Transverse colon (tissue), 4 donors: ENCODE measurements around the gene NFIC. TPM values are rescaled to one million over a fixed set of nuclear protein-coding genes. Genes with fewer than 3 reads are reported as not detected.
"Not testable (repeated sequence)": the region's sequence is repeated elsewhere in the genome, so short reads cannot be mapped to it uniquely, and the experiment has no call there.

Source experiments
- DNase-seq: peaks from one replicate; pipeline ENCODE4 v3.0.0-alpha.2; 2019
- H3K27ac ChIP-seq, 4 donors: fragments of 200-600 bp; sonication (generic); 2 replicates each; pipeline ENCODE4 v1.5.1; 2016 to 2018; ENCODE audit warnings: inconsistent platforms in 4 of 4
- H3K27me3 ChIP-seq: fragments of 200-600 bp; sonication (generic); 2 replicates; pipeline ENCODE4 v1.5.1; 2017; ENCODE audit warnings: inconsistent platforms
- H3K36me3 ChIP-seq, 4 donors: fragments of 200-600 bp; sonication (generic); 2 replicates each; pipeline ENCODE4 v1.5.1; 2017 to 2019; ENCODE audit warnings: inconsistent platforms in 4 of 4
- H3K4me1 ChIP-seq, 4 donors: fragments of 200-600 bp; sonication (generic); 2 replicates each; pipeline ENCODE4 v1.5.1; 2017 to 2020; ENCODE audit warnings: inconsistent platforms in 4 of 4
- H3K4me3 ChIP-seq, 4 donors: fragments of 200-600 bp; sonication (generic); 1 replicate in 1 of 4; 2 replicates in 3 of 4; pipeline versions ENCODE4 v1.5.1 to v1.6.1; 2017 to 2019; ENCODE audit warnings: inconsistent platforms in 4 of 4
- H3K9me3 ChIP-seq, 2 donors: fragments of 200-600 bp; sonication (generic); 2 replicates each; pipeline ENCODE4 v1.5.1; 2017 to 2019; ENCODE audit warnings: inconsistent platforms in 2 of 2
- EP300 ChIP-seq: sonication (generic); formaldehyde crosslinking; IDR thresholded peaks from one replicate; pipeline ENCODE4 v1.6.1; 2017; ENCODE audit warnings: antibody characterized with exemption, low read depth
- POLR2A ChIP-seq: fragments of 450-650 bp; IDR thresholded peaks from one replicate; pipeline ENCODE4 v1.6.1; 2016; ENCODE audit warnings: antibody characterized with exemption, mild to moderate bottlenecking, moderate library complexity
- POLR2AphosphoS5 ChIP-seq, 3 donors: sonication (generic); formaldehyde crosslinking; IDR thresholded peaks; one replicate each; pipeline ENCODE4 v1.6.1; 2016; ENCODE audit warnings: antibody characterized with exemption in 3 of 3
- WGBS, 2 donors: methylation state at CpG; one replicate each; pipeline ENCODE4 v1.1.5; 2018; ENCODE audit warnings: low coverage in 1 of 2; 5-methylcytosine and 5-hydroxymethylcytosine counted together
- in situ Hi-C, 4 donors: fragments of 200-750 bp; cut with MboI; loops; one replicate each; pipeline versions ENCODE4 v1.15.0 to v1.15.1; 2017; ENCODE audit warnings: low sequenced_read_pairs in 3 of 4, low pct_ligation_motif_present in 1 of 4, low pct_unique_long_range_greater_than_20kb in 1 of 4
- intact Hi-C: fragments of 100-400 bp; cut with DNase I; formaldehyde crosslinking; loops from one replicate; pipeline ENCODE4 v1.15.1; 2023; ENCODE audit warnings: low total_unique reads
- total RNA-seq, 4 donors: library from RNA; depleted of rRNA; stranded (reverse); fragments of >200 nt; gene quantifications; one replicate each; pipeline ENCODE4 v1.1.0, GENCODE V29; 2016
- TF ChIP-seq, protein P1 (sequence below), 5 experiments: fragments of 200-600 bp in 3 of 5; fragments of 450-650 bp in 2 of 5; sonication (generic) in 3 of 5; IDR thresholded peaks; 1 replicate in 2 of 5; 2 replicates in 3 of 5; pipeline ENCODE4 v1.5.1; 2016 to 2017; ENCODE audit warnings: antibody characterized with exemption in 5 of 5, inconsistent platforms in 3 of 5, mild to moderate bottlenecking in 2 of 5, moderate library complexity in 1 of 5

Gene NFIC
- total RNA-seq, 4 donors from 2014 or later, result 39.9 to 145 (median 68.1) TPM

DNA sequence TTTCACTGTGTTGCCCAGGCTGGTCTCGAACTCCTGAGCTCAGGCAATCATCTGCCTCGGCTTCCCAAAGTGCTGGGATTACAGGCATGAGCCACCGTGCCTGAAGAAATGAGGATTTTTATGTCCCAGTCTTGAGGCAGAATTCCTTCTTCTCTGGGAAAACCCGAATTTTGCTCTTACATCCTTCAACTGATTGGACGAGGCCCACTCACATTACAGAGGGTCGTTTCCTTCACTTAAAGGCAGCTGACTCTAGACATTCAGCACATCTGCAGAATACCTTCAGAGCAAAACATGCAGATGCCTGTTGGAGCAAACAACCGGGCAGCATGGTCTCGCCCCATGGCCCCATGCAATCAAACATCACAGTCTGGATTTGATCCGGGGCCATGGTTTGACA lies 36.3 kb upstream of the NFIC start:
- no peaks in the 10 kb centered on the region for H3K9me3 ChIP-seq
- TF ChIP-seq, protein P1, sequence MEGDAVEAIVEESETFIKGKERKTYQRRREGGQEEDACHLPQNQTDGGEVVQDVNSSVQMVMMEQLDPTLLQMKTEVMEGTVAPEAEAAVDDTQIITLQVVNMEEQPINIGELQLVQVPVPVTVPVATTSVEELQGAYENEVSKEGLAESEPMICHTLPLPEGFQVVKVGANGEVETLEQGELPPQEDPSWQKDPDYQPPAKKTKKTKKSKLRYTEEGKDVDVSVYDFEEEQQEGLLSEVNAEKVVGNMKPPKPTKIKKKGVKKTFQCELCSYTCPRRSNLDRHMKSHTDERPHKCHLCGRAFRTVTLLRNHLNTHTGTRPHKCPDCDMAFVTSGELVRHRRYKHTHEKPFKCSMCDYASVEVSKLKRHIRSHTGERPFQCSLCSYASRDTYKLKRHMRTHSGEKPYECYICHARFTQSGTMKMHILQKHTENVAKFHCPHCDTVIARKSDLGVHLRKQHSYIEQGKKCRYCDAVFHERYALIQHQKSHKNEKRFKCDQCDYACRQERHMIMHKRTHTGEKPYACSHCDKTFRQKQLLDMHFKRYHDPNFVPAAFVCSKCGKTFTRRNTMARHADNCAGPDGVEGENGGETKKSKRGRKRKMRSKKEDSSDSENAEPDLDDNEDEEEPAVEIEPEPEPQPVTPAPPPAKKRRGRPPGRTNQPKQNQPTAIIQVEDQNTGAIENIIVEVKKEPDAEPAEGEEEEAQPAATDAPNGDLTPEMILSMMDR (IDR thresholded peaks at IDR 0.05), result no peak
- TF ChIP-seq POLR2A, result no peak
- no peak for TF ChIP-seq POLR2AphosphoS5 (IDR thresholded peaks at IDR 0.05)
- TF ChIP-seq EP300, result no peak
- no peaks in the 10 kb centered on the region for H3K36me3 ChIP-seq
- DNase-seq, result no peak
- intact Hi-C loops, result no loop called here
- H3K4me1 ChIP-seq, result peaks cover 6 to 17% (median 7%) of the 10 kb centered on the region in 4 donors
- H3K4me3 ChIP-seq, result no peak overlapping the region
- 80 to 86% methylated on average over 2 to 9 of the region's 9 CpGs for WGBS, 2 donors
- in situ Hi-C loops, result no loop called here
- no peak overlapping the region for H3K27ac ChIP-seq
- no peaks in the 10 kb centered on the region for H3K27me3 ChIP-seq

DNA sequence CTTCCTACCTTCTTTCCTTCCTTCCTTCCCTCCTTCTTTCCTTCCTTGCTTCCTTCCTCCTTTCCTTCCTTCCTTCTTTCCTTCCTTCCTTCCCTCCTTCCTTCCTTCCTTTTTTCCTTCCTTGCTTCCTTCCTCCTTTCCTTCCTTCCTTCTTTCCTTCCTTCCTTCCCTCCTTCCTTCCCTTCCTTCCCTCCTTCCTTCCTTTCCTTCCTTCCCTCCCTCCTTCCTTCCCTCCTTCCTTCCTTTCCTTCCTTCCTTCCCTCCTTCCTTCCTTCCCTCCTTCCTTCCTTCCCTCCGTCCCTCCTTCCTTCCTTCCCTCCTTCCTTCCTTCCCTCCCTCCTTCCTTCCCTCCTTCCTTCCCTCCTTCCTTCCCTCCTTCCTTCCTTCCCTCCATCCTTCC lies 34.2 kb upstream of the NFIC start:
- H3K27me3 ChIP-seq, in situ Hi-C loops, H3K4me3 ChIP-seq, H3K36me3 ChIP-seq, H3K9me3 ChIP-seq, intact Hi-C loops, H3K27ac ChIP-seq, DNase-seq: not testable (repeated sequence)
- no CpG with 5 or more reads among the region's 1 CpG for WGBS, 2 donors
- H3K4me1 ChIP-seq, result peaks cover 27 to 35% (median 27%) of the 10 kb centered on the region in 4 donors

- TF ChIP-seq EP300, result no peak
- TF ChIP-seq, protein P1 (IDR thresholded peaks at IDR 0.05), result no peak
- TF ChIP-seq POLR2A, result no peak
- TF ChIP-seq POLR2AphosphoS5 (IDR thresholded peaks at IDR 0.05), result no peak
- WGBS, 2 donors, result 58 to 60% methylated on average over 1 to 4 of the region's 4 CpGs
- Histone ChIP-seq H3K27ac (peak overlapping the region; percentile 36 to 97 (median 94)), H3K9me3 (no peaks in the 10 kb centered on the region), H3K4me1 (peaks cover 34 to 43% (median 35%) of the 10 kb centered on the region in 4 donors), H3K4me3 (no peak overlapping the region), H3K36me3 (no peaks in the 10 kb centered on the region), H3K27me3 (no peaks in the 10 kb centered on the region)
- no peak for DNase-seq
- intact Hi-C loops, result no loop called here
- in situ Hi-C loops, result no loop called here
Observed at GRCh38 chr19:3333020-3333583, 33.3 kb upstream of the NFIC start.

DNA sequence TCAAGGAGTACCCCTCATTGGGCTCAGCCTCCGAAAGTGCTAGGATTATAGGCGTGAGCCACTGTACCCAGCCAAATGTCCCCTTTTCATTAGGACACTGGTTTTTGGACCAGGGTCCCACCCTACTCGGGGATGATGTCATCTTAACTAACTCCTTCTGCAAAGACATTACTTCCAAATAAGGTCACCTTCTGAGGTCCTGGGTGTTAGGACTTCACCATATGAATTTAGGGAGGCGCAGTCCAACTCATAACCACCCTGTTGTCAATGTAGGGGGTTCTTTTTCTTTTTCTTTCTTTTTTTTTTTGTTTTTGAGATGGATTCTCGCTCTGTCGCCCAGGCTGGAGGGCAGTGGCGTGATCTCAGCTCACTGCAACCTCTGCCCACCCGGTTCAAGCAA lies 32.7 kb upstream of the NFIC start:
- in situ Hi-C loops, result no loop called here

GRCh38 chr19:3334749-3335430 lies 31.5 kb upstream of the NFIC start:
- H3K27me3 ChIP-seq, H3K9me3 ChIP-seq, DNase-seq, H3K4me3 ChIP-seq, in situ Hi-C loops, H3K36me3 ChIP-seq: not testable (repeated sequence)
- WGBS, 2 donors, result 40 to 61% methylated on average over 3 to 8 of the region's 8 CpGs
- Histone ChIP-seq H3K4me1 (peaks cover 43 to 57% (median 46%) of the 10 kb centered on the region in 4 donors), H3K27ac (peak overlapping the region; percentile 92 to 97 (median 94))
- intact Hi-C loops, result loop anchor here (5.0 kb wide), 1 partner anchor 97 kb away; no protein-coding TSS in a partner anchor

More for the DNA sequence above, 32.7 kb upstream of the NFIC start:
- 82 to 90% methylated on average over 4 to 8 of the region's 8 CpGs for WGBS, 2 donors
- Histone ChIP-seq H3K27me3 (no peaks in the 10 kb centered on the region), H3K4me3 (no peak overlapping the region), H3K36me3 (no peaks in the 10 kb centered on the region), H3K4me1 (peaks cover 39 to 48% (median 41%) of the 10 kb centered on the region in 4 donors), H3K27ac (peak overlapping the region; percentile 36 to 97 (median 94)), H3K9me3 (no peaks in the 10 kb centered on the region)
- DNase-seq, result no peak
- TF ChIP-seq, protein P1 (IDR thresholded peaks at IDR 0.05), result no peak
- no peak for TF ChIP-seq EP300
- no peak for TF ChIP-seq POLR2A
- TF ChIP-seq POLR2AphosphoS5 (IDR thresholded peaks at IDR 0.05), result no peak
- intact Hi-C loops, result no loop called here
